ENCODE measurements around the gene KCND2.

The KCND2 gene

DNA sequence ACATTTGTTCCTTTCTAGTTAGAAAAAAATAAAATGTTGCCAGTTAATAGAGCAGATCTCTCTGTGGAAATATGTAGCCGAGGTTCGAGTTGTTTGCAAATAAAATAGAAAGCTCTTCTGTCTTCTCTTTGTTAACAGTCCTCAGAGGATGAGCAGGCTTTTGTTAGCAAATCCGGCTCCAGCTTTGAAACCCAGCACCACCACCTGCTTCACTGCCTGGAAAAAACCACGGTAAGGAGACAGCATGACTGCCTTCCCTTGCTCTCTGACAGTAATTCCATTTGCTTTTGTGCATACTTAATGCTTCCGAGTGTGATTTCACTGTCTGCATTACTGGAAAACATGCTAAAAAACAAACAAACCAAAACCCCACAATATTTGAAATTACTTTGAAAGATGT lies 469.4 kb downstream of the KCND2 start:
- Histone ChIP-seq H3K4me1 (ENCODE audit: insufficient read depth, low read length, severe bottlenecking) (no peaks in the 10 kb centered on the region), H3K27ac (ENCODE audit: low read depth, low read length, poor library complexity, severe bottlenecking) (no peak overlapping the region), H2AFZ (ENCODE audit: low read length) (no peak overlapping the region), H3K27me3 (ENCODE audit: insufficient read depth, low read length) (no peaks in the 10 kb centered on the region), H3K9me2 (ENCODE audit: low read depth, low read length) (no peaks in the 10 kb centered on the region), H3K4me2 (ENCODE audit: low read length) (no peak overlapping the region), H4K20me1 (ENCODE audit: insufficient read depth, low read length) (no peaks in the 10 kb centered on the region), H3K9me3 (ENCODE audit: low read length) (no peaks in the 10 kb centered on the region), H3K9ac (ENCODE audit: low read length) (no peak overlapping the region), H3F3A (ENCODE audit: insufficient read depth, low read length) (no peaks in the 10 kb centered on the region), H3K4me3 (ENCODE audit: low read depth, low read length, poor library complexity, severe bottlenecking) (no peak overlapping the region), H3K79me2 (ENCODE audit: insufficient read depth, low read length) (no peaks in the 10 kb centered on the region), H3K36me3 (ENCODE audit: insufficient read depth, low read length) (no peaks in the 10 kb centered on the region)
- TF ChIP-seq CTCF (IDR thresholded peaks at IDR 0.05; ENCODE audit: low read length) (no peak), EZH2 (IDR thresholded peaks at IDR 0.05; ENCODE audit: borderline replicate concordance, low read length) (no peak)

GRCh38 chr7:120743128-120743527 lies 470.2 kb downstream of the KCND2 start:
- Histone ChIP-seq H3K27me3 (ENCODE audit: insufficient read depth, low read length) (no peaks in the 10 kb centered on the region), H3F3A (ENCODE audit: insufficient read depth, low read length) (no peaks in the 10 kb centered on the region), H3K9me3 (ENCODE audit: low read length) (no peaks in the 10 kb centered on the region), H2AFZ (ENCODE audit: low read length) (no peak overlapping the region), H3K27ac (ENCODE audit: low read depth, low read length, poor library complexity, severe bottlenecking) (no peak overlapping the region), H3K36me3 (ENCODE audit: insufficient read depth, low read length) (no peaks in the 10 kb centered on the region), H3K9me2 (ENCODE audit: low read depth, low read length) (no peaks in the 10 kb centered on the region), H4K20me1 (ENCODE audit: insufficient read depth, low read length) (no peaks in the 10 kb centered on the region), H3K4me3 (ENCODE audit: low read depth, low read length, poor library complexity, severe bottlenecking) (no peak overlapping the region), H3K79me2 (ENCODE audit: insufficient read depth, low read length) (no peaks in the 10 kb centered on the region), H3K9ac (ENCODE audit: low read length) (no peak overlapping the region), H3K4me1 (ENCODE audit: insufficient read depth, low read length, severe bottlenecking) (no peaks in the 10 kb centered on the region), H3K4me2 (ENCODE audit: low read length) (no peak overlapping the region)
- TF ChIP-seq CTCF (IDR thresholded peaks at IDR 0.05; ENCODE audit: low read length), result no peak
- no peak for TF ChIP-seq EZH2 (IDR thresholded peaks at IDR 0.05; ENCODE audit: borderline replicate concordance, low read length)

GRCh38 chr7:120760050-120760449 lies 487.1 kb downstream of the KCND2 start:
- Histone ChIP-seq H3K36me3 (ENCODE audit: insufficient read depth, low read length) (no peaks in the 10 kb centered on the region), H3K27me3 (ENCODE audit: insufficient read depth, low read length) (no peaks in the 10 kb centered on the region), H4K20me1 (ENCODE audit: insufficient read depth, low read length) (no peaks in the 10 kb centered on the region), H3K4me3 (ENCODE audit: low read depth, low read length, poor library complexity, severe bottlenecking) (no peak overlapping the region), H3K9me2 (ENCODE audit: low read depth, low read length) (no peaks in the 10 kb centered on the region), H3K27ac (ENCODE audit: low read depth, low read length, poor library complexity, severe bottlenecking) (no peak overlapping the region), H3K4me2 (ENCODE audit: low read length) (no peak overlapping the region), H3K9me3 (ENCODE audit: low read length) (no peaks in the 10 kb centered on the region), H3K79me2 (ENCODE audit: insufficient read depth, low read length) (no peaks in the 10 kb centered on the region), H2AFZ (ENCODE audit: low read length) (no peak overlapping the region), H3F3A (ENCODE audit: insufficient read depth, low read length) (no peaks in the 10 kb centered on the region), H3K9ac (ENCODE audit: low read length) (no peak overlapping the region), H3K4me1 (ENCODE audit: insufficient read depth, low read length, severe bottlenecking) (no peaks in the 10 kb centered on the region)
- no peak for TF ChIP-seq EZH2 (IDR thresholded peaks at IDR 0.05; ENCODE audit: borderline replicate concordance, low read length)
- TF ChIP-seq CTCF (IDR thresholded peaks at IDR 0.05; ENCODE audit: low read length), result no peak
